ENCODE results near the gene HCN1.

- TF ChIP-seq CTCF (IDR thresholded peaks at IDR 0.05) = no peak
- no peak for TF ChIP-seq POLR2AphosphoS5 (IDR thresholded peaks at IDR 0.05)
- no peak for TF ChIP-seq POLR2A (IDR thresholded peaks at IDR 0.05)
- TF ChIP-seq EP300 (IDR thresholded peaks at IDR 0.05) = no peak
Measured at GRCh38 chr5:45281081-45281480, 415.1 kb downstream of the HCN1 start.
